Neural cell (in vitro differentiated cells): ENCODE data around the gene RBPJL. TPM values are rescaled to one million over a fixed set of nuclear protein-coding genes. Genes with fewer than 3 reads are reported as not detected.
A peak's percentile ranks its signal among the peaks of the same experiment; 100 is the strongest.

Experiments used
- H2AFZ ChIP-seq: fragments of 200-600, 300-800 bp; sonication (generic), shearing (Covaris generic); 2 replicates; pipeline ENCODE4 v1.6.0; 2014; ENCODE audit warnings: low read depth, mild to moderate bottlenecking, antibody characterized with exemption, low read length, moderate library complexity
- H3F3A ChIP-seq: fragments of 200-600 bp; shearing (Covaris generic); 2 replicates; pipeline ENCODE4 v1.6.1; 2016; ENCODE audit warnings: mild to moderate bottlenecking, moderate library complexity, mixed read lengths, antibody characterized with exemption, low read length; ENCODE audit not compliant: insufficient read depth, poor library complexity, severe bottlenecking
- H3K27ac ChIP-seq: fragments of 200-600, 300-800 bp; sonication (generic), shearing (Covaris generic); 2 replicates; pipeline ENCODE4 v1.5.1; 2014; ENCODE audit warnings: mild to moderate bottlenecking, low read length, moderate library complexity
- H3K27me3 ChIP-seq: fragments of 300-800, 200-600 bp; sonication (generic), shearing (Covaris generic); 2 replicates; pipeline ENCODE4 v1.6.0; 2014; ENCODE audit warnings: mild to moderate bottlenecking, low read depth, low read length, moderate library complexity; ENCODE audit not compliant: insufficient read depth
- H3K36me3 ChIP-seq: fragments of 300-800, 200-600 bp; sonication (generic), shearing (Covaris generic); 2 replicates; pipeline ENCODE4 v1.5.1; 2014; ENCODE audit warnings: mild to moderate bottlenecking, antibody characterized with exemption, low read length, moderate library complexity; ENCODE audit not compliant: insufficient read depth
- H3K4me2 ChIP-seq: fragments of 300-800, 200-600 bp; sonication (generic), shearing (Covaris generic); 2 replicates; pipeline ENCODE4 v1.6.0; 2014; ENCODE audit warnings: mild to moderate bottlenecking, low read length
- H3K4me3 ChIP-seq: fragments of 300-800, 200-600 bp; sonication (generic), shearing (Covaris generic); 2 replicates; pipeline ENCODE4 v1.5.1; 2014; ENCODE audit warnings: mild to moderate bottlenecking, low read length, moderate library complexity
- H3K79me2 ChIP-seq: fragments of 200-600 bp; shearing (Covaris generic); replicated peaks from 2 replicates; pipeline ENCODE4 v1.6.0; 2014; ENCODE audit warnings: mild to moderate bottlenecking, low read length, moderate library complexity; ENCODE audit not compliant: insufficient read depth
- H3K9ac ChIP-seq: fragments of 300-800, 200-600 bp; sonication (generic), shearing (Covaris generic); 2 replicates; pipeline ENCODE4 v1.6.1; 2016; ENCODE audit warnings: mild to moderate bottlenecking, low read length, mixed read lengths
- H3K9me2 ChIP-seq: fragments of 200-600 bp; shearing (Covaris generic); 2 replicates; pipeline ENCODE4 v1.6.1; 2016; ENCODE audit warnings: mild to moderate bottlenecking, low read length, mixed read lengths; ENCODE audit not compliant: insufficient read depth
- H3K9me3 ChIP-seq: fragments of 200-600, 300-800 bp; sonication (generic), shearing (Covaris generic); 2 replicates; pipeline ENCODE4 v1.6.1; 2016; ENCODE audit warnings: mild to moderate bottlenecking, mixed run types, low read length, moderate library complexity, mixed read lengths
- H4K20me1 ChIP-seq: fragments of 200-600 bp; shearing (Covaris generic); 2 replicates; pipeline ENCODE4 v1.6.1; 2016; ENCODE audit warnings: mild to moderate bottlenecking, mixed run types; ENCODE audit not compliant: insufficient read depth
- CTCF ChIP-seq: fragments of 450-650 bp; IDR thresholded peaks from 2 replicates; pipeline ENCODE4 v1.5.1; 2014; ENCODE audit warnings: antibody characterized with exemption, mild to moderate bottlenecking, moderate library complexity; ENCODE audit not compliant: poor library complexity, severe bottlenecking
- EP300 ChIP-seq: fragments of 450-650 bp; conservative IDR thresholded peaks from 2 replicates; pipeline ENCODE4 v1.6.1; 2014; ENCODE audit warnings: antibody characterized with exemption, mild to moderate bottlenecking, moderate library complexity; ENCODE audit not compliant: poor library complexity, severe bottlenecking
- EZH2 ChIP-seq: fragments of 200-600, 300-800 bp; shearing (Covaris generic), sonication (generic); IDR thresholded peaks from 2 replicates; pipeline ENCODE4 v1.6.1; 2014; ENCODE audit warnings: antibody characterized with exemption, low read length, borderline replicate concordance, mild to moderate bottlenecking; ENCODE audit not compliant: insufficient read depth, poor library complexity, severe bottlenecking
- MXI1 ChIP-seq: fragments of 450-650 bp; conservative IDR thresholded peaks from 2 replicates; pipeline ENCODE4 v1.6.1; 2014; ENCODE audit warnings: antibody characterized with exemption, mild to moderate bottlenecking; ENCODE audit not compliant: poor library complexity, severe bottlenecking
- POLR2AphosphoS5 ChIP-seq: IDR thresholded peaks from 2 replicates; pipeline ENCODE4 v1.6.1; 2012
- RAD21 ChIP-seq: fragments of 450-650 bp; conservative IDR thresholded peaks from 2 replicates; pipeline ENCODE4 v1.6.1; 2014; ENCODE audit warnings: antibody characterized with exemption, mild to moderate bottlenecking, moderate library complexity
- SMC3 ChIP-seq: fragments of 450-650 bp; conservative IDR thresholded peaks from 2 replicates; pipeline ENCODE4 v1.6.1; 2014; ENCODE audit warnings: antibody characterized with exemption, mild to moderate bottlenecking, moderate library complexity; ENCODE audit not compliant: poor library complexity
- TAF1 ChIP-seq: IDR thresholded peaks from 2 replicates; pipeline ENCODE4 v1.6.1; 2012; ENCODE audit warnings: low read depth
- polyA plus RNA-seq: library from polyadenylated mRNA; depleted of rRNA; stranded (reverse); fragments of >200 nt; gene quantifications from 2 replicates; pipeline ENCODE4 v1.2.3, GENCODE V29; 2014
- TF ChIP-seq, protein P1 (sequence below): IDR thresholded peaks from 2 replicates; pipeline ENCODE4 v1.6.1; 2012; ENCODE audit warnings: borderline replicate concordance

Gene RBPJL
- polyA plus RNA-seq, 1 donor from 2014 or later, result not detected

DNA sequence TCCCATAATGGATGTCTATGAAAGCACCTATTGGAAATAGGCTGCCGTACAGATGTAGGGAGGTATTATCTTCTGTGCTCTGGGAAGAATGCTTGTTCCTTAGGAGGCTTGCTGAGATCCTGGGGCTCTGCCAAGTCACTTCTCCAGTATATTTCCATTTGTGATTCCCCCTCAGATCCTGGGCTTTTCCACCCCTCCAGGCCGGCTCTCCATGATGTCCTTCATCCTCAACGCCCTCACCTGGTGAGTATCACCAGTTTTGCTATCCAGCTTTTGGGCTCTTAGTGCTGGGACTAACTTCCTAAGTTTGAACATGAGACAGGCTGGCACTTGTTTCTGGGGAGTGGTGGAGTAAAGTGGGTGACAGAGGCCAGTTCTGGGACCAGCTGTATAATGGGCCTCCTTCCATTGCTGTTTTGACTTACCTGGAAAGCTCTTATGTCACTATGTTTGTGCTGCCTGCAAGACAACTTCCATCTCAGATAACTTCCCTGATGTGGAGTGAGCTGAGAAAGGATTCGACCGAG, 58.9 kb downstream of the RBPJL start:
- Histone ChIP-seq H3F3A (no peaks in the 10 kb centered on the region), H3K9ac (no peak overlapping the region), H3K79me2 (peaks cover 28% of the 10 kb centered on the region), H3K36me3 (no peaks in the 10 kb centered on the region), H2AFZ (no peak overlapping the region), H3K9me2 (no peaks in the 10 kb centered on the region), H3K27ac (no peak overlapping the region), H3K9me3 (no peaks in the 10 kb centered on the region), H3K4me3 (peak overlapping the region; percentile 97), H3K27me3 (no peaks in the 10 kb centered on the region), H4K20me1 (no peaks in the 10 kb centered on the region), H3K4me2 (peak overlapping the region; percentile 53)
- TF ChIP-seq EZH2 (no peak), MXI1 (no peak), CTCF (no peak), EP300 (no peak), RAD21 (no peak), POLR2AphosphoS5 (no peak), TAF1 (no peak), SMC3 (no peak)
- TF ChIP-seq, protein P1, sequence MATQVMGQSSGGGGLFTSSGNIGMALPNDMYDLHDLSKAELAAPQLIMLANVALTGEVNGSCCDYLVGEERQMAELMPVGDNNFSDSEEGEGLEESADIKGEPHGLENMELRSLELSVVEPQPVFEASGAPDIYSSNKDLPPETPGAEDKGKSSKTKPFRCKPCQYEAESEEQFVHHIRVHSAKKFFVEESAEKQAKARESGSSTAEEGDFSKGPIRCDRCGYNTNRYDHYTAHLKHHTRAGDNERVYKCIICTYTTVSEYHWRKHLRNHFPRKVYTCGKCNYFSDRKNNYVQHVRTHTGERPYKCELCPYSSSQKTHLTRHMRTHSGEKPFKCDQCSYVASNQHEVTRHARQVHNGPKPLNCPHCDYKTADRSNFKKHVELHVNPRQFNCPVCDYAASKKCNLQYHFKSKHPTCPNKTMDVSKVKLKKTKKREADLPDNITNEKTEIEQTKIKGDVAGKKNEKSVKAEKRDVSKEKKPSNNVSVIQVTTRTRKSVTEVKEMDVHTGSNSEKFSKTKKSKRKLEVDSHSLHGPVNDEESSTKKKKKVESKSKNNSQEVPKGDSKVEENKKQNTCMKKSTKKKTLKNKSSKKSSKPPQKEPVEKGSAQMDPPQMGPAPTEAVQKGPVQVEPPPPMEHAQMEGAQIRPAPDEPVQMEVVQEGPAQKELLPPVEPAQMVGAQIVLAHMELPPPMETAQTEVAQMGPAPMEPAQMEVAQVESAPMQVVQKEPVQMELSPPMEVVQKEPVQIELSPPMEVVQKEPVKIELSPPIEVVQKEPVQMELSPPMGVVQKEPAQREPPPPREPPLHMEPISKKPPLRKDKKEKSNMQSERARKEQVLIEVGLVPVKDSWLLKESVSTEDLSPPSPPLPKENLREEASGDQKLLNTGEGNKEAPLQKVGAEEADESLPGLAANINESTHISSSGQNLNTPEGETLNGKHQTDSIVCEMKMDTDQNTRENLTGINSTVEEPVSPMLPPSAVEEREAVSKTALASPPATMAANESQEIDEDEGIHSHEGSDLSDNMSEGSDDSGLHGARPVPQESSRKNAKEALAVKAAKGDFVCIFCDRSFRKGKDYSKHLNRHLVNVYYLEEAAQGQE, result no peak

- Histone ChIP-seq H3K4me2 (no peak overlapping the region), H3K9me3 (no peaks in the 10 kb centered on the region), H3K79me2 (peaks cover 28% of the 10 kb centered on the region), H3K36me3 (no peaks in the 10 kb centered on the region), H4K20me1 (no peaks in the 10 kb centered on the region), H3F3A (no peaks in the 10 kb centered on the region), H3K27ac (no peak overlapping the region), H3K9me2 (no peaks in the 10 kb centered on the region), H2AFZ (no peak overlapping the region), H3K27me3 (no peaks in the 10 kb centered on the region), H3K4me3 (no peak overlapping the region), H3K9ac (no peak overlapping the region)
- TF ChIP-seq, protein P1, result no peak
- no peak for TF ChIP-seq RAD21
- no peak for TF ChIP-seq POLR2AphosphoS5
- TF ChIP-seq TAF1, result no peak
- no peak for TF ChIP-seq MXI1
- no peak for TF ChIP-seq EZH2
- TF ChIP-seq CTCF, result no peak
- no peak for TF ChIP-seq SMC3
- no peak for TF ChIP-seq EP300
Measured at GRCh38 chr20:45366192-45366591, 59.6 kb downstream of the RBPJL start.
